K562 (cell line): Measurements from ENCODE around the gene NCOA1. TPM values are rescaled to one million over a fixed set of nuclear protein-coding genes. Genes with fewer than 3 reads are reported as not detected.

ENCODE experiments used
- ARID2 ChIP-seq: fragments of 450-650 bp; IDR thresholded peaks from 2 replicates; pipeline ENCODE4 v1.6.1; 2017; ENCODE audit warnings: antibody characterized with exemption, mild to moderate bottlenecking
- BCOR ChIP-seq: fragments of 450-650 bp; IDR thresholded peaks from 2 replicates; pipeline ENCODE4 v1.6.1; 2016
- CBFA2T3 ChIP-seq: fragments of 450-650 bp; IDR thresholded peaks from 2 replicates; pipeline ENCODE4 v1.6.1; 2017
- CHD2 ChIP-seq: IDR thresholded peaks from 2 replicates; pipeline ENCODE4 v1.6.1; 2011; ENCODE audit warnings: low read depth, low read length
- CSDE1 ChIP-seq, 2 experiments: fragments of 450-650 bp; IDR thresholded peaks; 2 replicates each; pipeline ENCODE4 v1.6.1; 2016; ENCODE audit warnings: mild to moderate bottlenecking in 1 of 2
- CTBP1 ChIP-seq: fragments of 450-650 bp; IDR thresholded peaks from 2 replicates; pipeline ENCODE4 v1.6.1; 2016; ENCODE audit warnings: borderline replicate concordance
- E2F6 ChIP-seq, 2 experiments: IDR thresholded peaks; 2 replicates each; pipeline ENCODE4 v1.6.1; 2011; ENCODE audit warnings: borderline replicate concordance in 1 of 2, control low read depth in 1 of 2, low read depth in 1 of 2, low read length in 1 of 2, mild to moderate bottlenecking in 1 of 2, mixed read lengths in 1 of 2, moderate library complexity in 1 of 2; ENCODE audit not compliant: insufficient read depth in 1 of 2, insufficient read length in 1 of 2, poor library complexity in 1 of 2, severe bottlenecking in 1 of 2; ENCODE audit errors: extremely low read depth in 1 of 2
- GATAD2B ChIP-seq: fragments of 450-650 bp; IDR thresholded peaks from 2 replicates; pipeline ENCODE4 v1.6.1; 2017; ENCODE audit warnings: mild to moderate bottlenecking, borderline replicate concordance
- HDAC3 ChIP-seq: fragments of 450-650 bp; IDR thresholded peaks from 2 replicates; pipeline ENCODE4 v1.6.1; 2018; ENCODE audit warnings: borderline replicate concordance, mild to moderate bottlenecking, moderate library complexity; ENCODE audit not compliant: partially characterized antibody
- LEF1 ChIP-seq: fragments of 450-650 bp; IDR thresholded peaks from 2 replicates; pipeline ENCODE4 v1.6.1; 2016; ENCODE audit warnings: mild to moderate bottlenecking
- NELFE ChIP-seq: IDR thresholded peaks from 2 replicates; pipeline ENCODE4 v1.6.1; 2011; ENCODE audit warnings: mild to moderate bottlenecking; ENCODE audit not compliant: insufficient read depth, insufficient read length
- PHTF2 ChIP-seq: fragments of 250-450 bp; sonication (Bioruptor Pico); IDR thresholded peaks from 2 replicates; pipeline ENCODE4 v1.5.0; 2021; ENCODE audit warnings: mild to moderate bottlenecking
- PKNOX1 ChIP-seq: fragments of 450-650 bp; IDR thresholded peaks from 2 replicates; pipeline ENCODE4 v1.6.1; 2016
- TARDBP ChIP-seq: fragments of 450-650 bp; IDR thresholded peaks from 2 replicates; pipeline ENCODE4 v1.6.1; 2016
- ZNF175 ChIP-seq: fragments of 200-800 bp; sonication (Bioruptor generic); IDR thresholded peaks from 2 replicates; pipeline ENCODE4 v1.6.1; 2016; ENCODE audit warnings: low read depth, mild to moderate bottlenecking, missing genetic modification characterization, missing compliant biosample characterization
- ZNF512 ChIP-seq: IDR thresholded peaks from 2 replicates; pipeline ENCODE4 v1.6.1; 2016; ENCODE audit warnings: missing genetic modification characterization, missing compliant biosample characterization
- ZNF695 ChIP-seq: fragments of 450-650 bp; formaldehyde crosslinking; IDR thresholded peaks from 2 replicates; pipeline ENCODE4 v1.4.0; 2020; ENCODE audit warnings: mild to moderate bottlenecking, moderate library complexity
- polyA plus RNA-seq, 8 experiments: library from polyadenylated mRNA; depleted of rRNA in 4 of 8; stranded (reverse) in 5 of 8; unstranded in 3 of 8; fragments of >200 nt; fragmentation: Nextera tagmentation in 2 of 8; fragmentation: Illumina TruSeq in 1 of 8; extraction: Ambion mirVana in 2 of 8; extraction: Trizol in 1 of 8; gene quantifications; 2 replicates each; pipeline versions ENCODE4 v1.2.1 to v1.2.3, GENCODE V29; 2011 to 2014; ENCODE audit warnings: inconsistent platforms in 1 of 8, missing spikeins in 1 of 8
- total RNA-seq, 7 experiments: library from RNA; depleted of rRNA in 6 of 7; stranded (reverse); fragments of >200 nt in 6 of 7; fragmentation: Illumina TruSeq in 2 of 7; extraction: Trizol in 2 of 7; gene quantifications; 2 replicates each; pipeline versions ENCODE4 v1.2.1 to v1.2.3, GENCODE V29; 2011 to 2021; ENCODE audit warnings: low replicate concordance in 1 of 7
- TF ChIP-seq, protein P1 (sequence below): IDR thresholded peaks from 2 replicates; pipeline ENCODE4 v1.6.1; 2014; ENCODE audit warnings: antibody characterized with exemption
- TF ChIP-seq, protein P2 (sequence below), 3 experiments: IDR thresholded peaks in 2 of 3; conservative IDR thresholded peaks in 1 of 3; 2 replicates each; pipeline ENCODE4 v1.5.1; 2011 to 2012; ENCODE audit warnings: low read length in 3 of 3, mild to moderate bottlenecking in 3 of 3, control low read depth in 2 of 3, improper control_type of control experiment in 1 of 3, inconsistent platforms in 1 of 3, low read depth in 1 of 3, mixed read lengths in 1 of 3, moderate library complexity in 1 of 3; ENCODE audit not compliant: insufficient read depth in 2 of 3

The NCOA1 gene
- total and polyA plus RNA-seq, 9 of the 15 experiments (the other 6 are each of a cell fraction or from before 2014, with no cell fraction given): 4.9 to 25.7 (median 17.0) TPM

DNA sequence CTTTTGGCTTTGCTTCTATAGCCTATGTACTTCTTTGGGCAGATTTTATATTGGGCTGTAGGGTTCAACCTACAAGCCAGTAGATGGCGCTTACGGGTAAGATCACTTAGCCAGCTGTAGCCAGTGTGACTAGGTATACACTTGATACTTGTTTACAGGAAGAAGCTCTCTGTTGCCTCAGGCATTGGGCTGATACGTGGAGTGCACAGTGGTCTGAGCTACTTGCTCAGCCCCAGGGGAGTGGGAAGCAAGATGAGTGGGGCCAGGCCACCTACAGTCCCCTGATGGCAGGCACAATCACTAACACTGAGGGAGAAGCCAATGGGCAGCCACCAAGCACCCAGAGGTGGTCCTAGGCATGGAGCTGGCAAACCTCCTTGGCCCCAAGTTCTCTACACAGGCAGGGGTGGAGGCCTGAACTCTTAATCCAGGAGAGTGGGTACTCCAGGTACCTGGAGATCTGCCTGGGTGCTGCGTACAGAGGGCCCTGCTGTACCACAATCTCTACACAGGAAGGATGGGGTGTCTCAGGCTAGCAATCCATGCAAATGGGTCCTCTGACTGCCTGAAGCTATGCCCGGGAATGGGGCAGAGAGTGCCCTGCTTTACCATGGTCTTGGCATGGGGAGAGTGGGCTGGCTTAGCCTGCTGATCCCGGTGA lies 122.2 kb downstream of the NCOA1 start (continued):
- TF ChIP-seq, protein P1, sequence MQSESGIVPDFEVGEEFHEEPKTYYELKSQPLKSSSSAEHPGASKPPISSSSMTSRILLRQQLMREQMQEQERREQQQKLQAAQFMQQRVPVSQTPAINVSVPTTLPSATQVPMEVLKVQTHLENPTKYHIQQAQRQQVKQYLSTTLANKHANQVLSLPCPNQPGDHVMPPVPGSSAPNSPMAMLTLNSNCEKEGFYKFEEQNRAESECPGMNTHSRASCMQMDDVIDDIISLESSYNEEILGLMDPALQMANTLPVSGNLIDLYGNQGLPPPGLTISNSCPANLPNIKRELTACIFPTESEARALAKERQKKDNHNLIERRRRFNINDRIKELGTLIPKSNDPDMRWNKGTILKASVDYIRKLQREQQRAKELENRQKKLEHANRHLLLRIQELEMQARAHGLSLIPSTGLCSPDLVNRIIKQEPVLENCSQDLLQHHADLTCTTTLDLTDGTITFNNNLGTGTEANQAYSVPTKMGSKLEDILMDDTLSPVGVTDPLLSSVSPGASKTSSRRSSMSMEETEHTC: no peak
- TF ChIP-seq CHD2 (no peak), BCOR (no peak), CSDE1 (IDR thresholded peaks at IDR 0.05) (no peak), ZNF512 (peak; percentile 6; the same call in 1 of the 2 replicates), GATAD2B (no peak), CBFA2T3 (no peak), PHTF2 (CRISPR knock-in tag) (no peak), ZNF175 (no peak), PKNOX1 (no peak), CTBP1 (peak; percentile 45), TARDBP (no peak), E2F6 (IDR thresholded peaks at IDR 0.05; ENCODE audit: borderline replicate concordance in 1 of 2, extremely low read depth in 1 of 2, insufficient read depth in 1 of 2, insufficient read length in 1 of 2, low read depth in 1 of 2, low read length in 1 of 2, poor library complexity in 1 of 2, severe bottlenecking in 1 of 2) (no peak), LEF1 (no peak), HDAC3 (no peak), ARID2 (0 out of 2 replicates have a peak, but pooled peaks have one; percentile 38), NELFE (no peak), ZNF695 (no peak)
- TF ChIP-seq, protein P2, sequence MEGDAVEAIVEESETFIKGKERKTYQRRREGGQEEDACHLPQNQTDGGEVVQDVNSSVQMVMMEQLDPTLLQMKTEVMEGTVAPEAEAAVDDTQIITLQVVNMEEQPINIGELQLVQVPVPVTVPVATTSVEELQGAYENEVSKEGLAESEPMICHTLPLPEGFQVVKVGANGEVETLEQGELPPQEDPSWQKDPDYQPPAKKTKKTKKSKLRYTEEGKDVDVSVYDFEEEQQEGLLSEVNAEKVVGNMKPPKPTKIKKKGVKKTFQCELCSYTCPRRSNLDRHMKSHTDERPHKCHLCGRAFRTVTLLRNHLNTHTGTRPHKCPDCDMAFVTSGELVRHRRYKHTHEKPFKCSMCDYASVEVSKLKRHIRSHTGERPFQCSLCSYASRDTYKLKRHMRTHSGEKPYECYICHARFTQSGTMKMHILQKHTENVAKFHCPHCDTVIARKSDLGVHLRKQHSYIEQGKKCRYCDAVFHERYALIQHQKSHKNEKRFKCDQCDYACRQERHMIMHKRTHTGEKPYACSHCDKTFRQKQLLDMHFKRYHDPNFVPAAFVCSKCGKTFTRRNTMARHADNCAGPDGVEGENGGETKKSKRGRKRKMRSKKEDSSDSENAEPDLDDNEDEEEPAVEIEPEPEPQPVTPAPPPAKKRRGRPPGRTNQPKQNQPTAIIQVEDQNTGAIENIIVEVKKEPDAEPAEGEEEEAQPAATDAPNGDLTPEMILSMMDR (IDR thresholded peaks at IDR 0.05 in 2 of 3, conservative IDR thresholded peaks at IDR 0.05 in 1 of 3; ENCODE audit: insufficient read depth in 2 of 3, low read depth in 1 of 3, low read length in 3 of 3): peak; percentile 53 to 72 (median 68)
